Measurements from ENCODE around the gene TCF23. TPM values are rescaled to one million over a fixed set of nuclear protein-coding genes. Genes with fewer than 3 reads are reported as not detected.

Gene TCF23
- total and polyA plus RNA-seq, 2 of the 4 experiments (the other 2 are of a cell fraction), result not detected

GRCh38 chr2:27155069-27155520 is 6.3 kb downstream of the TCF23 start:
- Histone ChIP-seq H3K79me1 (ENCODE audit: low read depth in 1 of 2, low read length in 2 of 2) (no peaks in the 10 kb centered on the region), H3K27me3 (ENCODE audit: control insufficient read depth, insufficient read depth, low read length) (peaks cover 27% of the 10 kb centered on the region), H3K27ac (ENCODE audit: insufficient read depth, low read length) (no peak overlapping the region), H2BK120ac (ENCODE audit: low read depth, low read length) (no peak overlapping the region), H3K18ac (ENCODE audit: low read depth, low read length) (no peak overlapping the region), H3K9me1 (ENCODE audit: insufficient read depth, low read length) (no peaks in the 10 kb centered on the region; the same call in 1 of the 2 replicates), H4K8ac (ENCODE audit: low read depth in 2 of 2, low read length in 2 of 2) (no peak overlapping the region), H2BK20ac (ENCODE audit: low read depth, low read length) (no peak overlapping the region), H4K20me1 (ENCODE audit: insufficient read depth, low read length) (no peaks in the 10 kb centered on the region; the same call in 1 of the 2 replicates), H3K56ac (ENCODE audit: extremely low read depth, insufficient read depth, low read length) (no peak overlapping the region), H3K4me3 (ENCODE audit: insufficient read depth, low read depth, low read length) (no peak overlapping the region), H2AK5ac (ENCODE audit: low read depth, low read length) (no peak overlapping the region), H4K91ac (ENCODE audit: insufficient read depth, low read depth, low read length) (no peak overlapping the region), H3K23ac (ENCODE audit: low read depth, low read length) (no peak overlapping the region), H4K5ac (ENCODE audit: low read depth, low read length) (no peak overlapping the region), H3K9me3 (ENCODE audit: control insufficient read depth, insufficient read depth, low read length) (no peaks in the 10 kb centered on the region), H3K36me3 (ENCODE audit: control insufficient read depth, insufficient read depth, low read length) (no peaks in the 10 kb centered on the region), H3K4ac (ENCODE audit: low read depth, low read length) (no peak overlapping the region), H3K14ac (replicated peaks; ENCODE audit: low read depth, low read length) (no peak overlapping the region), H3K4me1 (ENCODE audit: control insufficient read depth, insufficient read depth, low read length) (no peaks in the 10 kb centered on the region), H3K4me2 (ENCODE audit: low read depth, low read length) (no peak overlapping the region), H2AFZ (replicated peaks; ENCODE audit: low read length, poor library complexity) (no peak overlapping the region), H3K9ac (ENCODE audit: low read depth, low read length) (no peak overlapping the region), H2AK9ac (replicated peaks; ENCODE audit: low read depth, low read length, poor library complexity) (no peak overlapping the region), H2BK15ac (ENCODE audit: low read depth, low read length) (no peak overlapping the region), H2BK5ac (ENCODE audit: low read depth, low read length, poor library complexity, severe bottlenecking) (no peak overlapping the region)
- CTCF ChIA-PET, result no interaction called here
- in situ Hi-C loops (cut with MboI; ENCODE audit: low sequenced_read_pairs) (no loop called here), intact Hi-C loops (cut with micrococcal nuclease) (no loop called here), dilution Hi-C loops (cut with HindIII; ENCODE audit: low sequenced_read_pairs, unreplicated experiment) (no loop called here)
- no TSS peak for BruUV-seq (replicated peaks)
- ATAC-seq (ENCODE audit: low read depth), result no peak
- WGBS, 2 experiments (ENCODE audit: extremely low coverage in 2 of 2, insufficient read length in 1 of 2), result 100% methylated on average over 2 of the region's 9 CpGs; no CpG with 5 or more reads in 1 of the 2 experiments
- TF ChIP-seq SMC3 (IDR thresholded peaks at IDR 0.05; ENCODE audit: low read depth, low read length) (no peak), MXI1 (IDR thresholded peaks at IDR 0.05; ENCODE audit: borderline replicate concordance, low read depth, low read length) (no peak), CEBPB (IDR thresholded peaks at IDR 0.05; ENCODE audit: low read depth, low read length) (no peak), NFE2L2 (IDR thresholded peaks at IDR 0.05; ENCODE audit: low read depth, low read length) (no peak), MAFK (IDR thresholded peaks at IDR 0.05; ENCODE audit: low read depth, low read length) (no peak), FOS (IDR thresholded peaks at IDR 0.05; ENCODE audit: low read depth, low read length) (no peak), ELK1 (IDR thresholded peaks at IDR 0.05; ENCODE audit: borderline replicate concordance, low read depth, low read length) (no peak), MAZ (IDR thresholded peaks at IDR 0.05; ENCODE audit: borderline replicate concordance, low read depth, low read length) (no peak), CTCF (conservative IDR thresholded peaks at IDR 0.05; ENCODE audit: low read depth, low read length) (no peak), USF2 (IDR thresholded peaks at IDR 0.05; ENCODE audit: low read depth, low read length) (no peak), CHD1 (IDR thresholded peaks at IDR 0.05; ENCODE audit: low read depth, low read length) (no peak), RFX5 (IDR thresholded peaks at IDR 0.05; ENCODE audit: low read depth, low read length) (no peak), RCOR1 (IDR thresholded peaks at IDR 0.05; ENCODE audit: insufficient replicate concordance, low read length) (no peak), BHLHE40 (IDR thresholded peaks at IDR 0.05; ENCODE audit: low read depth, low read length) (no peak), POLR2A (IDR thresholded peaks at IDR 0.05; ENCODE audit: low read depth, low read length) (no peak), RAD21 (IDR thresholded peaks at IDR 0.05; ENCODE audit: low read length) (no peak)
- no peak for DNase-seq
- POLR2A ChIA-PET (ENCODE audit: unreplicated experiment), result no interaction called here
